Fibroblast of pulmonary artery (primary cell): ENCODE measurements around the gene DUSP2.

Experiments used
- DNase-seq: peaks from one replicate; pipeline ENCODE4 v3.0.0-alpha.2; 2010; ENCODE audit warnings: low read depth
- H3K4me3 ChIP-seq: replicated peaks from 2 replicates; pipeline ENCODE4 v1.5.1; 2011; ENCODE audit warnings: low read depth, mild to moderate bottlenecking, control low read depth, low read length, moderate library complexity
- TF ChIP-seq, protein P1 (sequence below): IDR thresholded peaks from 2 replicates; pipeline ENCODE4 v1.5.1; 2011; ENCODE audit warnings: mild to moderate bottlenecking, control low read depth, low read length, inconsistent platforms; ENCODE audit errors: missing control alignments

DUSP2 gene, protein sequence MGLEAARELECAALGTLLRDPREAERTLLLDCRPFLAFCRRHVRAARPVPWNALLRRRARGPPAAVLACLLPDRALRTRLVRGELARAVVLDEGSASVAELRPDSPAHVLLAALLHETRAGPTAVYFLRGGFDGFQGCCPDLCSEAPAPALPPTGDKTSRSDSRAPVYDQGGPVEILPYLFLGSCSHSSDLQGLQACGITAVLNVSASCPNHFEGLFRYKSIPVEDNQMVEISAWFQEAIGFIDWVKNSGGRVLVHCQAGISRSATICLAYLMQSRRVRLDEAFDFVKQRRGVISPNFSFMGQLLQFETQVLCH

DNA sequence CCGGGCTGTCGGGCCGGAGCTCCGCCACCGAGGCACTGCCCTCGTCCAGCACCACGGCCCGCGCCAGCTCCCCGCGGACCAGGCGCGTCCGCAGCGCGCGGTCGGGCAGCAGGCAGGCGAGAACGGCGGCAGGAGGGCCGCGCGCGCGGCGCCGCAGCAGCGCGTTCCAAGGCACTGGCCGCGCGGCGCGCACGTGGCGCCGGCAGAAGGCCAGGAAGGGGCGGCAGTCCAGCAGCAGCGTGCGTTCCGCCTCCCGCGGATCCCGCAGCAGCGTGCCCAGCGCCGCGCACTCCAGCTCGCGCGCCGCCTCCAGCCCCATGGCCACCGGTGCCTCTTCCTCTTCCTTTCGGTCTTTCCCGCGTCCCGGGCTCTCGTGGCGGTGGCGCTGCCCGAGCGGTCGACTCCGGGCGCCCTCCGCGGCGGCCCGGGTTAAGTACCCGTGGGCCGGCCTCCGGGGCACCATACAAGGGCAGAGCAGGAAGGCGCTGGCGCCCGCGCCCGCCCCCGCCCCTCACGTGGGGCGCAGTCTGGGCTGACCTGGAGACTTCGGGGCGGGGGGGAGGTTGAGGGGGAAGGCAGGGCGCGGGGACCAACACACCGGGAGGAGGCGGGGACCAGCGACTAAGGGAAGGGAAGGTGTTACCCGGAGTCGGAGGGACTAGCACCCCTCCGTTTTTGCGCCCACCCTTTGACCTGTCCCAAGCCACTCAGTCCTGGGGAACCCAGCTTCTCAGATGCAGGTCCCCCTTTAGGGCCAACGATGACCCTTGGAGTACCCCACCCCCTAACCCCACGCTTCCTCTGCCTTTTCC lies at the start of gene DUSP2:
DUSP2 (minus strand) TSS at position 405 of the 812 bp plus-strand sequence; CDS start at position 319, 86 bp downstream.
- peak within 1 kb of the TSS; percentile 47 for H3K4me3 ChIP-seq
- TF ChIP-seq, protein P1, sequence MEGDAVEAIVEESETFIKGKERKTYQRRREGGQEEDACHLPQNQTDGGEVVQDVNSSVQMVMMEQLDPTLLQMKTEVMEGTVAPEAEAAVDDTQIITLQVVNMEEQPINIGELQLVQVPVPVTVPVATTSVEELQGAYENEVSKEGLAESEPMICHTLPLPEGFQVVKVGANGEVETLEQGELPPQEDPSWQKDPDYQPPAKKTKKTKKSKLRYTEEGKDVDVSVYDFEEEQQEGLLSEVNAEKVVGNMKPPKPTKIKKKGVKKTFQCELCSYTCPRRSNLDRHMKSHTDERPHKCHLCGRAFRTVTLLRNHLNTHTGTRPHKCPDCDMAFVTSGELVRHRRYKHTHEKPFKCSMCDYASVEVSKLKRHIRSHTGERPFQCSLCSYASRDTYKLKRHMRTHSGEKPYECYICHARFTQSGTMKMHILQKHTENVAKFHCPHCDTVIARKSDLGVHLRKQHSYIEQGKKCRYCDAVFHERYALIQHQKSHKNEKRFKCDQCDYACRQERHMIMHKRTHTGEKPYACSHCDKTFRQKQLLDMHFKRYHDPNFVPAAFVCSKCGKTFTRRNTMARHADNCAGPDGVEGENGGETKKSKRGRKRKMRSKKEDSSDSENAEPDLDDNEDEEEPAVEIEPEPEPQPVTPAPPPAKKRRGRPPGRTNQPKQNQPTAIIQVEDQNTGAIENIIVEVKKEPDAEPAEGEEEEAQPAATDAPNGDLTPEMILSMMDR: no peak
- peak; percentile 60 for DNase-seq

DNA sequence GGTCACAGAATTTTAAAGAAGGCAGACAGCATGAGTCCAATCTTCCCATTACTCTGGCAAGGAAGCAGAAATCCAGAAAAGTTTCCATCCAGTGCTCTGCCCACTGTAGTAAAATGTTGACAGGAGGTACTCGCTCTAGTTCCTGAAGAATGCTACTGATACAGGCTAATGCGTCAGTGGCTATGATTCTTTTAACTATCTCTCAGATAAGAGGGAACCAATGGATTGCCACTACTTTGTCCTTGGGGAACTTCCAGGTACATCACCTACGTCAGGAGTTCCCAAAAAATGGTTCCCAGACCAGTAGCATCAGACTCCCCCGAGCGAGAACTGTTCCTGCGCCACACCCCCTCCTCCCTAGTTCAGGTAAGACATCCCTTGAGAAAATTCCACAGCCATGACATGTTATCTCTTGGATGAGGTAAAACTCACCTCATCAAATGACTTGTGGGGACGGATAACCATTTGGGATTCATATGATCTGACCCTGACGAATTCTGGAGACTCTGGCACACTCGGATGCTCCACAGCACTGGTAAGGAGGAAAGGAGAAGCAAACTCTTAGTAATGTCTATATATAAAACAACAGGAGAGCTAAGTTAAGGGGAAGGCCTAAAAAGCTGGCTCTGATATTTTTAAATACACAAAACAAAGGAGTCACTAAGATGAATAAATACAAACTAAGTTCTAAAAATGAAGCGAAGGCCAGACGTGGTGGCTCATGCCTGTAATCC lies 46.9 kb upstream of the DUSP2 start:
- no peak for DNase-seq
- no peak overlapping the region for H3K4me3 ChIP-seq
- TF ChIP-seq, protein P1: no peak

DNA sequence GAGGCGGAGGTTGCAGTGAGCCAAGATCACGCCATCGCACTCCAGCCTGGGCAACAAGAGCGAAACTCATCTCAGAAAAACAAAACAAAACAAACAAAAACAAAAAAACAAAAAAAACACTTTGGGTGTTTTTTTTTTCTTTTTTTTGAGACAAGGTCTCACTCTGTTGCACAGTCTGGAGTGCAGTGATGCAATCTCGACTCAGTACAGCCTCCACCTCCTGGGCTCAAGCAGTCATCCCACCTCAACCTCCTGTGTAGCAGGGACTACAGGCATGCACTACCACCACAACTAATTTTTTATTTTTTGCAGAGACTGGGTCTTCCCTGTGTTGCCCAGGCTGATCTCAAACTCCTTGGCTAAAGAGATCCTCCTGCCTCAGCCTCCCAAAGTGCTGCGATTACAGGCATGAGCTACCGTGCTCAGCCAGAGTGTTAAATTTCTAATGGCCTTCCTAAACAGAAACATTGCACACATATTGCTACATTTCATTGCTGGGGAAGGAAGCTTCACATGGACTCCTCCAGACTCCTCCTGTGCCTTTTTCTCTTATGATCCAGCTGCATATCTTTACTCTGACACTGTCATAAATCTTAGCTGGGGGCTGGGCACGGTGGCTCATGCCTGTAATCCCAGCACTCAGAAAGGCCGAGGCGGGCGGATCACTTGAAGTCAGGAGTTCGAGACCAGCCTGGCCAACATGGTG lies 43.7 kb upstream of the DUSP2 start:
- TF ChIP-seq, protein P1: no peak
- H3K4me3 ChIP-seq: no peak overlapping the region
- no peak for DNase-seq

DNA sequence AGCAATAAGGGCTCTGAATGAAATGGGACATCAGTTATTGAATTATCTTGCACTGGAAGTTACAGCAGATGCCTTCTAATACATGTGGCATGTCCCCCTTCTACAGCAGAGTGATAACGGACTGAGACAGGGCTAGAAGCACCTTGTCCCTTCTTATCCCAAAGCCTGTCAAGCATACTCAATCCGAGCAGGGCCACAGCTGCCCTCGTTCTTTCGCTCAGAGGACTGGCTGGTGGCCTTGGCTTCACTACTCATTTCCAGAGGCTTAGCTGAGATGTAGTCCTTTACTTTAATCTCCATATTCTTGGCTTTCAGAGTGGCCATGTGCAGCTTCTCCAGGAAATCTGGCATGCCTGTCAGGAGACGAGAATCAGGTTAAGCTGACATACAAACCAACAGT lies 41.3 kb upstream of the DUSP2 start:
- H3K4me3 ChIP-seq: no peak overlapping the region
- TF ChIP-seq, protein P1: no peak
- no peak for DNase-seq

DNA sequence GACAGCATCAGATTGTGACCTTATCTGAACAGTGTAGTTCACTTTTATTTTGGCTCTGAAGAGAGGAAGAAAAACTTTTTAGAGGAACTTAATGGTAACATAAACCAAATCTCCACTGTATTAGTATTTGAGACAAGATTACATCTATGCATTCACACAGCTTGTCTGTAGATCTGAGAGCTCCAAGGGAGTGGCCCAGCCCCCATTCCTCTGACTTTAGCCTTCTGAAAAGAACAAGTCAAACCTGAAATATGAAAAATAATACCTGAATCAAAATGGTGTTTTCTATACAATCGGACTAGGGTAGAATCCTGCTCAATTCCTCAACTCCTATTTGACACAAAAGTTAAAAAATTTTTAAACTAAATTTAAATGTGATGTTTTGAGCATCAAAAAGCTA lies 40.3 kb upstream of the DUSP2 start:
- TF ChIP-seq, protein P1: no peak
- no peak overlapping the region for H3K4me3 ChIP-seq
- DNase-seq: no peak

DNA sequence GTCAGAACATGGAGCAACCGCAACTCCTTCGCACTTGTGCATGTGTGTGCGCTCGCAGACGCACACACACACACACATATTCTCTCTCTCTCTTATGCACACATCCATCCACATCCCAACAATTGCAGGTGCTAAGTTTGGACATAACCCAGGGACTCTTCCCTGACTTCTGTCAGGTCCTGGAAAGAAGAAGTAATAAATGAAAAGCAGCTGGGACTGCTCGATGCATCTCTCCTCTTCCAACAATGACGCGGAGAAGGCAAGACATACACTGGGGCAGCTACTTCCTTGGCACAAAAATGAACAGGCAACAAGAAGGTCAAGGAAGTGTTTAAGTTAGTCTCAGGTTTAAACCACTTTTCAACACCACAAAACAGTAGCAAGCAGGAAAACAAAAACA lies 39.7 kb upstream of the DUSP2 start:
- no peak overlapping the region for H3K4me3 ChIP-seq
- no peak for DNase-seq
- TF ChIP-seq, protein P1: no peak
